Neural cell (in vitro differentiated cells): Measurements from ENCODE around the gene CIBAR2.

Experiments used
- EP300 ChIP-seq: fragments of 450-650 bp; conservative IDR thresholded peaks from 2 replicates; pipeline ENCODE4 v1.6.1; 2014; ENCODE audit warnings: antibody characterized with exemption, mild to moderate bottlenecking, moderate library complexity; ENCODE audit not compliant: poor library complexity, severe bottlenecking
- EZH2 ChIP-seq: fragments of 200-600, 300-800 bp; shearing (Covaris generic), sonication (generic); IDR thresholded peaks from 2 replicates; pipeline ENCODE4 v1.6.1; 2014; ENCODE audit warnings: antibody characterized with exemption, low read length, borderline replicate concordance, mild to moderate bottlenecking; ENCODE audit not compliant: insufficient read depth, poor library complexity, severe bottlenecking
- MXI1 ChIP-seq: fragments of 450-650 bp; conservative IDR thresholded peaks from 2 replicates; pipeline ENCODE4 v1.6.1; 2014; ENCODE audit warnings: antibody characterized with exemption, mild to moderate bottlenecking; ENCODE audit not compliant: poor library complexity, severe bottlenecking
- POLR2AphosphoS5 ChIP-seq: IDR thresholded peaks from 2 replicates; pipeline ENCODE4 v1.6.1; 2012
- RAD21 ChIP-seq: fragments of 450-650 bp; conservative IDR thresholded peaks from 2 replicates; pipeline ENCODE4 v1.6.1; 2014; ENCODE audit warnings: antibody characterized with exemption, mild to moderate bottlenecking, moderate library complexity
- SMC3 ChIP-seq: fragments of 450-650 bp; conservative IDR thresholded peaks from 2 replicates; pipeline ENCODE4 v1.6.1; 2014; ENCODE audit warnings: antibody characterized with exemption, mild to moderate bottlenecking, moderate library complexity; ENCODE audit not compliant: poor library complexity
- TAF1 ChIP-seq: IDR thresholded peaks from 2 replicates; pipeline ENCODE4 v1.6.1; 2012; ENCODE audit warnings: low read depth
- TF ChIP-seq, protein P1 (sequence below): IDR thresholded peaks from 2 replicates; pipeline ENCODE4 v1.6.1; 2012; ENCODE audit warnings: borderline replicate concordance
- TF ChIP-seq, protein P2 (sequence below): fragments of 450-650 bp; IDR thresholded peaks from 2 replicates; pipeline ENCODE4 v1.5.1; 2014; ENCODE audit warnings: antibody characterized with exemption, mild to moderate bottlenecking, moderate library complexity; ENCODE audit not compliant: poor library complexity, severe bottlenecking

DNA sequence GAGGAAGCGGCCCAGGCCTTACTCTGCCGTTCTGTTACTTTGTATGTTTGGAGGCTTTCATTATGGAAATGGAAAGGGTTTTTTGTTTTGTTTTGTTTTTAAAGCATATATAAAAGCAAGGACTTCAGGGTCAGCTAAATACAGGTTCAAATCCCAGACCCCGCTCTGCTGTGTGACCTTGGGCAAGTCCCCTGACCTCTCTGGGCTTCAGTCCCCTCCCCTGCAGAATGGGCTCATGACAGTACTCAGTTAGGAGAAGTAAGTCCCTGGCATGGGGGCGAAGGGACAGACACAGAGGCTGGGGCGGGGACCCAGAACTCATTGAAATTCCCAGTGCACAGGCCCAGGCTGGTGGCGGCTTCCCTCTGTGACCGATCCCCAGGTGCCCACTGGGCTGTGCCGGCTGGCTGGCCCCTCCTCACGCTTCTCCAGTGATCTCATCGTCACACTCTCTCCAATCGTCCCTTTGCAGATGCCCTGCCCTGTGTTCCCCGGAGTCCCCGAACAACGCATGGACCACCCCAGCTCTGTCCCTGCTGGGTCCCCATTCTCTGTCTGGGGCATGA is 979 bp upstream of the CIBAR2 start:
- TF ChIP-seq EP300 (no peak), EZH2 (no peak), POLR2AphosphoS5 (no peak), RAD21 (no peak), SMC3 (no peak), TAF1 (no peak), MXI1 (no peak)
- TF ChIP-seq, protein P1, sequence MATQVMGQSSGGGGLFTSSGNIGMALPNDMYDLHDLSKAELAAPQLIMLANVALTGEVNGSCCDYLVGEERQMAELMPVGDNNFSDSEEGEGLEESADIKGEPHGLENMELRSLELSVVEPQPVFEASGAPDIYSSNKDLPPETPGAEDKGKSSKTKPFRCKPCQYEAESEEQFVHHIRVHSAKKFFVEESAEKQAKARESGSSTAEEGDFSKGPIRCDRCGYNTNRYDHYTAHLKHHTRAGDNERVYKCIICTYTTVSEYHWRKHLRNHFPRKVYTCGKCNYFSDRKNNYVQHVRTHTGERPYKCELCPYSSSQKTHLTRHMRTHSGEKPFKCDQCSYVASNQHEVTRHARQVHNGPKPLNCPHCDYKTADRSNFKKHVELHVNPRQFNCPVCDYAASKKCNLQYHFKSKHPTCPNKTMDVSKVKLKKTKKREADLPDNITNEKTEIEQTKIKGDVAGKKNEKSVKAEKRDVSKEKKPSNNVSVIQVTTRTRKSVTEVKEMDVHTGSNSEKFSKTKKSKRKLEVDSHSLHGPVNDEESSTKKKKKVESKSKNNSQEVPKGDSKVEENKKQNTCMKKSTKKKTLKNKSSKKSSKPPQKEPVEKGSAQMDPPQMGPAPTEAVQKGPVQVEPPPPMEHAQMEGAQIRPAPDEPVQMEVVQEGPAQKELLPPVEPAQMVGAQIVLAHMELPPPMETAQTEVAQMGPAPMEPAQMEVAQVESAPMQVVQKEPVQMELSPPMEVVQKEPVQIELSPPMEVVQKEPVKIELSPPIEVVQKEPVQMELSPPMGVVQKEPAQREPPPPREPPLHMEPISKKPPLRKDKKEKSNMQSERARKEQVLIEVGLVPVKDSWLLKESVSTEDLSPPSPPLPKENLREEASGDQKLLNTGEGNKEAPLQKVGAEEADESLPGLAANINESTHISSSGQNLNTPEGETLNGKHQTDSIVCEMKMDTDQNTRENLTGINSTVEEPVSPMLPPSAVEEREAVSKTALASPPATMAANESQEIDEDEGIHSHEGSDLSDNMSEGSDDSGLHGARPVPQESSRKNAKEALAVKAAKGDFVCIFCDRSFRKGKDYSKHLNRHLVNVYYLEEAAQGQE, result no peak
- TF ChIP-seq, protein P2, sequence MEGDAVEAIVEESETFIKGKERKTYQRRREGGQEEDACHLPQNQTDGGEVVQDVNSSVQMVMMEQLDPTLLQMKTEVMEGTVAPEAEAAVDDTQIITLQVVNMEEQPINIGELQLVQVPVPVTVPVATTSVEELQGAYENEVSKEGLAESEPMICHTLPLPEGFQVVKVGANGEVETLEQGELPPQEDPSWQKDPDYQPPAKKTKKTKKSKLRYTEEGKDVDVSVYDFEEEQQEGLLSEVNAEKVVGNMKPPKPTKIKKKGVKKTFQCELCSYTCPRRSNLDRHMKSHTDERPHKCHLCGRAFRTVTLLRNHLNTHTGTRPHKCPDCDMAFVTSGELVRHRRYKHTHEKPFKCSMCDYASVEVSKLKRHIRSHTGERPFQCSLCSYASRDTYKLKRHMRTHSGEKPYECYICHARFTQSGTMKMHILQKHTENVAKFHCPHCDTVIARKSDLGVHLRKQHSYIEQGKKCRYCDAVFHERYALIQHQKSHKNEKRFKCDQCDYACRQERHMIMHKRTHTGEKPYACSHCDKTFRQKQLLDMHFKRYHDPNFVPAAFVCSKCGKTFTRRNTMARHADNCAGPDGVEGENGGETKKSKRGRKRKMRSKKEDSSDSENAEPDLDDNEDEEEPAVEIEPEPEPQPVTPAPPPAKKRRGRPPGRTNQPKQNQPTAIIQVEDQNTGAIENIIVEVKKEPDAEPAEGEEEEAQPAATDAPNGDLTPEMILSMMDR, result no peak
